ENCODE measurements around the gene TSN.
"Not testable (repeated sequence)": the region's sequence is repeated elsewhere in the genome, so short reads cannot be mapped to it uniquely, and the experiment has no call there.

Gene TSN
- 42.5 to 66.9 (median 63.7) reads per million in 3 donors for total RNA-seq

- peaks cover 6% of the 10 kb centered on the region for H3K4me1 ChIP-seq (ENCODE audit: control insufficient read depth, insufficient read depth, low read length, poor library complexity, severe bottlenecking)
- H3K36me3 ChIP-seq (ENCODE audit: control insufficient read depth, insufficient read depth, low read length) = peaks cover 8% of the 10 kb centered on the region
- peak within 1 kb of the TSS; percentile 72 for H3K27ac ChIP-seq (ENCODE audit: insufficient read depth, low read length, poor library complexity, severe bottlenecking)
- H3K27me3 ChIP-seq (replicated peaks; ENCODE audit: control insufficient read depth, insufficient read depth, low read length, poor library complexity, severe bottlenecking) = no peaks in the 10 kb centered on the region
- no peaks in the 10 kb centered on the region for H3K9me3 ChIP-seq (ENCODE audit: control insufficient read depth, low read length)
- H3K4me3 ChIP-seq (ENCODE audit: insufficient read depth, low read depth, low read length, poor library complexity, severe bottlenecking) = peak within 1 kb of the TSS; percentile 97
- DNase-seq = peak; percentile 92 to 95 (median 94)
Observed at GRCh38 chr2:121755237-121756111, at the start of gene TSN. TSN (plus strand) TSS chr2:121755651; CDS start chr2:121755780, 129 bp downstream.

- H3K27ac ChIP-seq (ENCODE audit: insufficient read depth, low read length, poor library complexity, severe bottlenecking) = no peak overlapping the region
- no peaks in the 10 kb centered on the region for H3K27me3 ChIP-seq (replicated peaks; ENCODE audit: control insufficient read depth, insufficient read depth, low read length, poor library complexity, severe bottlenecking)
- DNase-seq = no peak
- H3K4me3 ChIP-seq (ENCODE audit: insufficient read depth, low read depth, low read length, poor library complexity, severe bottlenecking) = no peak overlapping the region
- H3K9me3 ChIP-seq (ENCODE audit: control insufficient read depth, low read length) = no peaks in the 10 kb centered on the region
- no peaks in the 10 kb centered on the region for H3K36me3 ChIP-seq (ENCODE audit: control insufficient read depth, insufficient read depth, low read length)
- H3K4me1 ChIP-seq (ENCODE audit: control insufficient read depth, insufficient read depth, low read length, poor library complexity, severe bottlenecking) = no peaks in the 10 kb centered on the region
Observed at GRCh38 chr2:121705958-121706357, 49.5 kb upstream of the TSN start.

- Histone ChIP-seq H3K36me3 (ENCODE audit: control insufficient read depth, insufficient read depth, low read length) (no peaks in the 10 kb centered on the region), H3K4me3 (ENCODE audit: insufficient read depth, low read depth, low read length, poor library complexity, severe bottlenecking) (no peak overlapping the region), H3K9me3 (ENCODE audit: control insufficient read depth, low read length) (no peaks in the 10 kb centered on the region), H3K4me1 (ENCODE audit: control insufficient read depth, insufficient read depth, low read length, poor library complexity, severe bottlenecking) (no peaks in the 10 kb centered on the region), H3K27ac (ENCODE audit: insufficient read depth, low read length, poor library complexity, severe bottlenecking) (no peak overlapping the region), H3K27me3 (replicated peaks; ENCODE audit: control insufficient read depth, insufficient read depth, low read length, poor library complexity, severe bottlenecking) (no peaks in the 10 kb centered on the region)
- no peak for DNase-seq
Observed at GRCh38 chr2:121707344-121707919, 48.0 kb upstream of the TSN start.

GRCh38 chr2:121707920-121708361, 47.5 kb upstream of the TSN start:
- DNase-seq = no peak
- Histone ChIP-seq H3K4me3 (ENCODE audit: insufficient read depth, low read depth, low read length, poor library complexity, severe bottlenecking) (no peak overlapping the region), H3K27me3 (replicated peaks; ENCODE audit: control insufficient read depth, insufficient read depth, low read length, poor library complexity, severe bottlenecking) (no peaks in the 10 kb centered on the region), H3K36me3 (ENCODE audit: control insufficient read depth, insufficient read depth, low read length) (no peaks in the 10 kb centered on the region), H3K27ac (ENCODE audit: insufficient read depth, low read length, poor library complexity, severe bottlenecking) (no peak overlapping the region), H3K9me3 (ENCODE audit: control insufficient read depth, low read length) (no peaks in the 10 kb centered on the region), H3K4me1 (ENCODE audit: control insufficient read depth, insufficient read depth, low read length, poor library complexity, severe bottlenecking) (no peaks in the 10 kb centered on the region)

- no peaks in the 10 kb centered on the region for H3K27me3 ChIP-seq (replicated peaks; ENCODE audit: control insufficient read depth, insufficient read depth, low read length, poor library complexity, severe bottlenecking)
- no peak for DNase-seq
- no peaks in the 10 kb centered on the region for H3K4me1 ChIP-seq (ENCODE audit: control insufficient read depth, insufficient read depth, low read length, poor library complexity, severe bottlenecking)
- H3K9me3 ChIP-seq (ENCODE audit: control insufficient read depth, low read length) = no peaks in the 10 kb centered on the region
- no peak overlapping the region for H3K27ac ChIP-seq (ENCODE audit: insufficient read depth, low read length, poor library complexity, severe bottlenecking)
- H3K4me3 ChIP-seq (ENCODE audit: insufficient read depth, low read depth, low read length, poor library complexity, severe bottlenecking) = no peak overlapping the region
- no peaks in the 10 kb centered on the region for H3K36me3 ChIP-seq (ENCODE audit: control insufficient read depth, insufficient read depth, low read length)
Observed at GRCh38 chr2:121709776-121710469, 45.5 kb upstream of the TSN start.

- H3K36me3 ChIP-seq (ENCODE audit: control insufficient read depth, insufficient read depth, low read length) = no peaks in the 10 kb centered on the region
- no peaks in the 10 kb centered on the region for H3K4me1 ChIP-seq (ENCODE audit: control insufficient read depth, insufficient read depth, low read length, poor library complexity, severe bottlenecking)
- no peaks in the 10 kb centered on the region for H3K27me3 ChIP-seq (replicated peaks; ENCODE audit: control insufficient read depth, insufficient read depth, low read length, poor library complexity, severe bottlenecking)
- DNase-seq = no peak
- H3K9me3 ChIP-seq (ENCODE audit: control insufficient read depth, low read length) = no peaks in the 10 kb centered on the region
- no peak overlapping the region for H3K27ac ChIP-seq (ENCODE audit: insufficient read depth, low read length, poor library complexity, severe bottlenecking)
- no peak overlapping the region for H3K4me3 ChIP-seq (ENCODE audit: insufficient read depth, low read depth, low read length, poor library complexity, severe bottlenecking)
Observed at GRCh38 chr2:121710470-121711170, 44.8 kb upstream of the TSN start.

GRCh38 chr2:121711481-121711880, 44.0 kb upstream of the TSN start:
- H3K27ac ChIP-seq (ENCODE audit: insufficient read depth, low read length, poor library complexity, severe bottlenecking); H3K9me3 ChIP-seq (ENCODE audit: control insufficient read depth, low read length); DNase-seq; H3K4me3 ChIP-seq (ENCODE audit: insufficient read depth, low read depth, low read length, poor library complexity, severe bottlenecking); H3K36me3 ChIP-seq (ENCODE audit: control insufficient read depth, insufficient read depth, low read length); H3K27me3 ChIP-seq (replicated peaks; ENCODE audit: control insufficient read depth, insufficient read depth, low read length, poor library complexity, severe bottlenecking); H3K4me1 ChIP-seq (ENCODE audit: control insufficient read depth, insufficient read depth, low read length, poor library complexity, severe bottlenecking): not testable (repeated sequence)

GRCh38 chr2:121716126-121716525, 39.3 kb upstream of the TSN start:
- no peak for DNase-seq

GRCh38 chr2:121717529-121717928, 37.9 kb upstream of the TSN start:
- no peak overlapping the region for H3K27ac ChIP-seq (ENCODE audit: insufficient read depth, low read length, poor library complexity, severe bottlenecking)

More at GRCh38 chr2:121716126-121716525, 39.3 kb upstream of the TSN start:
- Histone ChIP-seq H3K9me3 (ENCODE audit: control insufficient read depth, low read length) (no peaks in the 10 kb centered on the region), H3K27me3 (replicated peaks; ENCODE audit: control insufficient read depth, insufficient read depth, low read length, poor library complexity, severe bottlenecking) (no peaks in the 10 kb centered on the region), H3K4me3 (ENCODE audit: insufficient read depth, low read depth, low read length, poor library complexity, severe bottlenecking) (no peak overlapping the region), H3K4me1 (ENCODE audit: control insufficient read depth, insufficient read depth, low read length, poor library complexity, severe bottlenecking) (peaks cover 5% of the 10 kb centered on the region), H3K27ac (ENCODE audit: insufficient read depth, low read length, poor library complexity, severe bottlenecking) (no peak overlapping the region), H3K36me3 (ENCODE audit: control insufficient read depth, insufficient read depth, low read length) (no peaks in the 10 kb centered on the region)

More at GRCh38 chr2:121717529-121717928, 37.9 kb upstream of the TSN start:
- H3K4me1 ChIP-seq (ENCODE audit: control insufficient read depth, insufficient read depth, low read length, poor library complexity, severe bottlenecking) = peaks cover 5% of the 10 kb centered on the region
- DNase-seq = no peak
- H3K4me3 ChIP-seq (ENCODE audit: insufficient read depth, low read depth, low read length, poor library complexity, severe bottlenecking) = no peak overlapping the region
- H3K9me3 ChIP-seq (ENCODE audit: control insufficient read depth, low read length) = no peaks in the 10 kb centered on the region
- no peaks in the 10 kb centered on the region for H3K36me3 ChIP-seq (ENCODE audit: control insufficient read depth, insufficient read depth, low read length)
- no peaks in the 10 kb centered on the region for H3K27me3 ChIP-seq (replicated peaks; ENCODE audit: control insufficient read depth, insufficient read depth, low read length, poor library complexity, severe bottlenecking)
